ENCODE measurements around the gene DCAF5.
"Not testable (repeated sequence)": the region's sequence is repeated elsewhere in the genome, so short reads cannot be mapped to it uniquely, and the experiment has no call there.

Gene DCAF5

DNA sequence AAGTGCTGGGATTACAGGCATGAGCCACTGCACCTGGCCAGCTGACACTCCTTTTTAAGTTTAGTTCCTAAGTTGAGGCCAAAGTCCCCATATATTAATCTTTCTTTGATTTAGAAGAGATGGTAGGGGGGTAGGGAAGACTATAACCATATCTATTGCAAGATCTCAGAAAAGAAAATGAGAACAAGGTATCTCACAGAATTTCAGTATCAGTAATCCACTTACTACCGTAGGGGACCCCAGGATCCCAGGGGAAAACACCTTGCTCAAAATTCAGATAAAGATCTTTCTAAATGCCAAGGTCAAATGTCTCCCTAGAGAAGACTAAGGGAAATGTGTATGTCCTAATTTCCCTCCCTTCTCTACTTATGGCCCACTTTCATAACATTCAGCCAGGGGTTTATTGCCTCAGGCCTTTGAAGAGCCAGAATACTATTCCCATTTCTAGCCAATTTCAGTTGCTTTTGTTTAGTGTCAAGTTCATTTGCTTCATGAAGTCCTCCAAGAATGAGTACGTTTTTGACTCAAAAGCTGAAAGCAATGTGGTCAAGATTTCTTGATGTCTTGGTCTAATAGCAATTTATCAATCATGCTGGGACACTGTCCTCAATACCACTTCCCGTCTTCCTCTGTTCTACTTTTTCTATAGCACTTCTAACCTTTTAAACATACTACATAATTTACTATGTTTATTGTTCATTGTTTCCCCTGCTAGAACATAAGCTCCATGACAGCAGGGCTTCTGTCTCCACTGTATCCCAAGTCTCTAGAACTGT lies 86.3 kb downstream of the DCAF5 start:
- DNase-seq (ENCODE audit: low read depth) = no peak

DNA sequence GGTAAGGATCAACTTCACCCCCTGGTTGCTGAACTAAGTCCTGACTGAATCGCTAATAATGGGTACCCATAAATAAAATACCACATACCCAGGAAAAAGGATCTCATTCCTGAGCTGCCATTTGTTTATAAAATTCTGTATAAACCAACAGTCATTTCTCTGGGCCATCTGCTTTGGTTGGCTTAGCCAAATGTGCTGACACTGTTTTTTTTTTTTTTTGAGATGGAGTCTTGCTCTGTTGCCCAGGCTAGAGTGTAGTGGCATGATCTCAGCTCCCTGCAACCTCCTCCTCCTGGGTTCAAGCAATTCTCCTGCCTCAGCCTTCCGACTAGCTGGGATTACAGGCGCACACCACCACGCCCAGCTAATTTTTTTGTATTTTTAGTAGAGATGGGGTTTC lies 87.0 kb downstream of the DCAF5 start:
- DNase-seq (ENCODE audit: low read depth) = not testable (repeated sequence)

- DNase-seq (ENCODE audit: low read depth) = no peak
Measured at GRCh38 chr14:69064596-69064995, 88.3 kb downstream of the DCAF5 start.

DNA sequence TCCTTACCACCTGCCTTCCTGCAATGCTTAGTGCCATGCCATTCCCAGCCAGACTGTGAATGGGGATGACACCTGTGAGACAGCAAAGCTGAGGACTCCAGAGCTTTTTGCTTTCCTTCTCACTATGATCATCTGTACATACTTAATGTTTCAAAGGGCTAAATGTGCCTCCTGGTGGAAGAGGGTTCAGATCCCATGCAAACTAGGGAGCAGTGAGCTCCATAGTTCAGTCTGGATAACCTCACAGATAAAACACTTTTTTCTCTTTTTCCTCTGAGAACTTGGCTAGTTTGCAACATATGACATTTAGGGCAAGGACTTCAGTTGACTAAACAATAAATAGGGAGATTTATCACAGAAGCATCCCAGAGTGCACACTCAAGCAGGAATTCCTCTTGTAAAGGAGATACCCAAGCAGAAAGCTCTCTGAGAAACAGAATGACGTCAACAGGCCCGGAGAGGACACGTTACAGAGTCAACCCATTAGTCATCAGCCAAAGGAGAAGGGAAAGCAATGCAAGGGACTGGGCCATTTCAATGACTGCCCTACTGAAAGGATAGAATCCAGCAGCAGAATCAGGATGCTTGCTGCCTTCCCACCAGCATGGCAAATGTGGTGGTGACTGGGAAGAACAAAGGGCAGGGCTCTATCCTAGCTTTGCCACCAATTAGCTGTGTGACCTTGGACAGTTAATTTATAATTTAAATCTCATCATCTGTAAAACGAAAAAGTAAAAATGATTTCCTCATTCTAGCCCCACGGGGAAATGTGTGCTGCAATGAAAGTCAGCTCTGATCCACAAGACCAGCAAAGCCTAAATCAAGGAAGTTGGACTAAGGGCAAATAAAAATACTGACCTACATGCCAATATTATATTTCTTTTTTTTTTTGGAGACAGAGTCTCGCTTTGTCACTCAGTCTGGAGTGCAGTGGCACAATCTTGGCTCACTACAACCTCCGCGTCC lies 93.0 kb downstream of the DCAF5 start:
- DNase-seq (ENCODE audit: low read depth) = peak; percentile 73

GRCh38 chr14:69055999-69056788 lies 96.7 kb downstream of the DCAF5 start:
- DNase-seq (ENCODE audit: low read depth) = peak; percentile 31

- no peak for DNase-seq (ENCODE audit: low read depth)
Measured at GRCh38 chr14:69055125-69055524, 97.8 kb downstream of the DCAF5 start.

GRCh38 chr14:69054030-69054429 lies 98.9 kb downstream of the DCAF5 start:
- DNase-seq (ENCODE audit: low read depth) = no peak

DNA sequence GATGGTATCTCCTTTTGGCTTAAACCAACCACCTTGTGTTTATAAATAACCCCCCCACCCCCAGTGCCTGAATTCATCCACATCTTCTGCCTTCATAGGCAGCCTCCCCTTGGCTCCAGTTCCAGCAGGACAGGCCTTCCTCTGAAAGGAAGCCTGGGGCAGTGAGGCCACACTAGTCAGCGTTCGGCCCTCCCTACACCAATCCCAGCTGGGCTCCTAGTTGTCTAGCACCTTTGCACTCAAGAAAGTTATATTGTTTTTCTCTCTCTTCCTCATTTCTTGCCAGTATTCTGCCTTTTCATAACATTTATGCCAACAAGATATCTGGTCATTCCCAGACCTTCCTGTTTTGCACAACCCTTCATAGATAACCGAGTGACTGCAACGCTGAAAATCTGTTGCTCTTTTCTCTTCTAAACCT lies 100.7 kb downstream of the DCAF5 start:
- DNase-seq (ENCODE audit: low read depth) = no peak

- DNase-seq (ENCODE audit: low read depth) = peak; percentile 34
Measured at GRCh38 chr14:69050240-69051184, 102.4 kb downstream of the DCAF5 start.

DNA sequence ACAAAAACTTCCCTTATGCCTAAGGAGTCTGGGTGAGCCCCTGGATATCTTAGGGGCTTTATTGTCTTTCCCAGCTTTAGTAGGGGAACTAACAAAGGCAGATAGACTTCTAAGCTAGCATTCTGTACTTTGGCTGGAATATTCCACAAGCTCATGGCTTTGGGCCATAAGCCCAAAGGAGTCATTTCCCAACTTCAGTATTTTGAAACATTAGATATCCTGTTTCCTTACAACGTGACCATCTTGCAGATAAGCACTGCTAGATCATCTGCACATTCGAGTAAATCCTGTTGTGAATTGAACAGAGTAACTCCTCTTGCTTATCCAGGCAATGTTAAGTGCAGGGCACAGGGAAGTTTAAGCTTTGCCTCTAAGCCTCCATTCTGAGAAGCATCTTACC lies 103.2 kb downstream of the DCAF5 start:
- peak; percentile 85 for DNase-seq (ENCODE audit: low read depth)

- no peak for DNase-seq (ENCODE audit: low read depth)
Measured at GRCh38 chr14:69048456-69048855, 104.5 kb downstream of the DCAF5 start.

DNA sequence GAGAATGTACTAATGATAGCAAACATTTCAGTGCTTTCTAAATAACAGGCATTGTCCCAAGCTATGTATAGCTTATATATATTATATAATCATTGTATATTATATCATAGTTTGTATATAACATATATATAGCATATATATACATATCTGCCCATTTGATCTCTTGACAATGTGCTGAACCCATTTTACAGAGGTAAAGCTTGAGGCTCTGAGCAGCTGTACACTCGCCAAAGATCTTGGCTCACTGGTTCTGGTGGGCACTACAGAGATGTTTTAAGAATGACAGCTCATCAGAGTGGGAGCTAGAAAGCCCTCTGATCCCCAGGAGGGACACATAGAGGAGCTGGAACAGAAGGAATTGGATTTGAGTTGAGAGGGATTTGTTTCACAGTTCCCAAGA lies 105.7 kb downstream of the DCAF5 start:
- DNase-seq (ENCODE audit: low read depth) = no peak

DNA sequence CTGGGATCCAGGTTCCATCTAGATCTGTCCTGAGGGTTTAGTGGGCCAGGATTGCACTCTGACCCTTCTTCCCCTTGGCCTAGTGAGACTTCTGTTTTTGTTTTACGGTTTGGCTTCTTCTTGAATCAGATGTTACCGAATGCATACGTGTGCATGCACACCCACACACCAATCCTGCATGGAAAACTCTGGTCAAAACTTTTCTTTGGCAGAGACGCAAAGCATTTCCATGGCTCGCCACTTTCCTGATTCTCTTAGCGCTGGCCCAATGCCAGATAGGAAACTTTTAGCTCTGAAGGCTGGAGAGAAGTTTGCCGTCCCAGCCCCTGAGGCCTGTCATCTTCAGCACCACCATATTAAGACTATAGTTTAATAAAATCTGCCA lies 106.5 kb downstream of the DCAF5 start:
- peak; percentile 36 for DNase-seq (ENCODE audit: low read depth)

- peak; percentile 29 for DNase-seq (ENCODE audit: low read depth)
Measured at GRCh38 chr14:69045857-69046475, 107.0 kb downstream of the DCAF5 start.

- peak; percentile 34 for DNase-seq (ENCODE audit: low read depth)
Measured at GRCh38 chr14:69044965-69045555, 107.9 kb downstream of the DCAF5 start.

DNA sequence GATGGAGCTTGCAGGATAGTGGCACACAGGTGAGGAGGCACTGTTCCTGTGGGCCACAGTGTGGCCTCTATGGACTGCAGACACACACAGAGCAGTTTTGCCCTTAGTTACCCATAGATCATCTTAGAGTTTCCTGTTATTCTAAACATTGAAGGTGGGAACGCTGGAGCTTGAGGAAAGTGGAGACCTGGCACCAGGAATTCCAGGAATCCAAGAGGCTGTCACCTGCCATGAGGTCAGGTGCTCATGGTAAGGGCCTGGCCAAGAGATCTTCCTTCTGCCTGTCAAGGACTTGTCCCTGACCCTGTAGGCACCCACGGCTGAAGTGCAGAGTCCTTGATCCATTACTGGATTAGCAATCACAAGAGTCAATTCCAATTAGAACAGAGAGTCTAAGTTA lies 108.6 kb downstream of the DCAF5 start:
- no peak for DNase-seq (ENCODE audit: low read depth)

DNA sequence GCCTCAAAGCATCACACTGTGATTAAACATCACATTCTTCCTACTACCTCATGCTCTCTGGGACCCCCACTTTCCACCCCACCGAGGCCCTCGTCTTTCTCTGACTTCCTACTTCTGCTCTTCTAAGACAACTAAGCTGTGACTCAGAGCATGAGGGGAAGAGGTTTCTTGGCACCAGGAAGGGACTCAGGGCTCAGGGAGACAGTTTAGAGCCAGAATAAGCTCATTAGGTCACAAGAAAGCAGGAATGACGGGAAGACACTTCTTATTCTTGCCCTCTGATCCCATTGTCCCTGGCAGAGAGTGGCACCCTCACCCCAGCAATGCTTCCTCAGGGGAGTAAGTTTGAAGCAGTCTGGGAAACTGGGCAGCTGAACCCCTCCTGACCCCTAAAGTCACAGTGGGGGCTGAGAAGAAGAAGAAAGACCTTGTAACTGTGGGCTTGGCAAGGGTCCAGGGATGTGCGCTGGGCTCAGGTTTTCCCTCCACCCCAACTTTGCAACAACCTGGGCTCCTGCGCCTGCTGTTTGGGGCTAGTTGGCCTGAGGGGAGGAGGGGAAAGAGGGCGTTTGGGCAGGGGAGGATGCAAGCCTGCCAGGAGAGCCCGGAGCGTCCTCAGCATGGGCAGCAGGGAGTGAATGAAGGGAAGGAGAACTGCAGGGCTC lies 109.2 kb downstream of the DCAF5 start:
- DNase-seq (ENCODE audit: low read depth) = peak; percentile 78

GRCh38 chr14:69042787-69043444 lies 110.0 kb downstream of the DCAF5 start:
- peak; percentile 71 for DNase-seq (ENCODE audit: low read depth)

DNA sequence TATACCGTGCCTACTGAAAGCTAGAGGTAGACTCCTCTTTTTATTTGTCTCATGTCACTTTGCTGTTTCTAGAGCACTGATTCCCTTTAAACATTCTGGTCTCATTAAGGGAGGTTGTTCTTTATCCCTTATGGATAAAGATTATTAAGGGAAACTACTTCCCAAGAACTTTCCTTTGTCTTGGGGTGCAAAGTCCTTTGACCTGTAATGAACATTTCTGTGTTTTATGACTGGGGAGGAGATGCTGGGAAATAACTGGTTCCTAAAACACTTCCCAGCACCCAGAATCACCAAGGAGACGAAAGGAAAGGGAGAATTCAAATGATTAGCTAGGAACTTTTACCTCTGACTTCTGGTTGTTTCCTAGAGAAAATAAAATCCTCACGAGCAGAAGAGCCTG lies 110.6 kb downstream of the DCAF5 start:
- no peak for DNase-seq (ENCODE audit: low read depth)
